GM12865 (cell line): ENCODE results near the gene GPR183.

Source experiments
- DNase-seq: peaks from one replicate; pipeline ENCODE4 v3.0.0; 2010; ENCODE audit warnings: low read depth
- H3K4me3 ChIP-seq: 2 replicates; pipeline ENCODE4 v1.5.1; 2011; ENCODE audit warnings: mild to moderate bottlenecking, low read depth, low read length, control low read depth
- TF ChIP-seq, protein P1 (sequence below): IDR thresholded peaks from 2 replicates; pipeline ENCODE4 v1.5.1; 2011; ENCODE audit warnings: low read length, control low read depth, low read depth, inconsistent platforms; ENCODE audit not compliant: insufficient read depth; ENCODE audit errors: missing control alignments

GPR183 gene

DNA sequence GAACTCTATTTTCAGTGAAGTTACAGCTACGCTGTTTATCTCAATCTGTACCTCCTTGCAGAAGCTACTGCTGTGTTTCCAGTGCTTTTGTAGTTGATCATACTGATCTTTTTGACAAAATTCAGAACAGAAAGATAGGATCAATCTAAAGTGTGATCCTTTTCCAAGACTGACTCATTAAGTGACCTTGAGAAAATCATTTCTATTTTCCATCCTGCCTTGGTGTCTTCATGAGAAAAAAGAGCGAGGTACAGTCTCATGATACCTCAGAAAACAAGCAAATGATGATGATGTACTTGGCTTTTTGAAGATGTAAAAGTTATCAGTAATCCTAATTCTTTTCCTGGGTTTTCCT, 46.0 kb upstream of the GPR183 start:
- no peak overlapping the region for H3K4me3 ChIP-seq
- DNase-seq = no peak
- TF ChIP-seq, protein P1, sequence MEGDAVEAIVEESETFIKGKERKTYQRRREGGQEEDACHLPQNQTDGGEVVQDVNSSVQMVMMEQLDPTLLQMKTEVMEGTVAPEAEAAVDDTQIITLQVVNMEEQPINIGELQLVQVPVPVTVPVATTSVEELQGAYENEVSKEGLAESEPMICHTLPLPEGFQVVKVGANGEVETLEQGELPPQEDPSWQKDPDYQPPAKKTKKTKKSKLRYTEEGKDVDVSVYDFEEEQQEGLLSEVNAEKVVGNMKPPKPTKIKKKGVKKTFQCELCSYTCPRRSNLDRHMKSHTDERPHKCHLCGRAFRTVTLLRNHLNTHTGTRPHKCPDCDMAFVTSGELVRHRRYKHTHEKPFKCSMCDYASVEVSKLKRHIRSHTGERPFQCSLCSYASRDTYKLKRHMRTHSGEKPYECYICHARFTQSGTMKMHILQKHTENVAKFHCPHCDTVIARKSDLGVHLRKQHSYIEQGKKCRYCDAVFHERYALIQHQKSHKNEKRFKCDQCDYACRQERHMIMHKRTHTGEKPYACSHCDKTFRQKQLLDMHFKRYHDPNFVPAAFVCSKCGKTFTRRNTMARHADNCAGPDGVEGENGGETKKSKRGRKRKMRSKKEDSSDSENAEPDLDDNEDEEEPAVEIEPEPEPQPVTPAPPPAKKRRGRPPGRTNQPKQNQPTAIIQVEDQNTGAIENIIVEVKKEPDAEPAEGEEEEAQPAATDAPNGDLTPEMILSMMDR = no peak

DNA sequence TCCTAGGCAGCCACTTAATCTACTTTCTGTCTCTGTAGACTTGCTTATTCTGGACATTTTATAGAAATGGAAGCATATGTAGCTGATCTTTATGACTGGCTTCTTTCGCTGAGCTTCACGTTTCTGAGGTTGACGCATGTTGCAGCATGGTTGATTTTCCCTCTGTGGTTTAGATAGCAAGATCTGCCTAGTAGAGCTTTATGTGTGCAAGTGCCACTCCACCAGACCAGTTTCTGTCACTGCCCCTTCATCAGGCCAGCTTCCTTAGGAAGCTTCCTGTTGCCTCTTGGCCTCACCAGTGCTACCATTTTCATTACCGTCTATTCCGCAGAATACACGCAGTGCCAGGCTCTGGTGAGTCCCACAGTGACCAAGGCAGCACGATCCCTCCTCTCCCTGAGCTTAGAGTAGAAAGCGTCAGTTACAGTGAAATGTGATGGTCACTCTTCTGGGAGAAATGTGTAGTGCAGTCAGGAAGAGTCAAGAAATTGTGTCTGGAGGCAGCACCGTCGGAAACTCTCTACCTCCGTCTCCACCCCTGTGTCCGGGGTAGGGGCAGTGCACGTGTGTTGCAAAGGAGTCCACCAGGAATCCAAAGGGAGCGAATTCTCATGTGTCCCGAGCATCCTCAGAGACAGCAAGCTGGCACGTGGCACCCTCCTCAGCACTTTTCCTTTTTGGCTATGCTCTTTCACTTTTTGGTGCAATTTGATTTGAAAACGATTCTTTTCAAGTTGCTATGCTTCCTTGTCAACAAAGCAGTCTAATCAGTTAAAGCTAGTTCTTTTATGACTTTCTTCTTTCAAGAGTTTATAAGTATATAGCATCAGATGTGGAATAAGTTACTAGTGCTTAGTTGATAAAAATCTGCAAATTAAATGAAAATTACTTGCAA, 45.4 kb upstream of the GPR183 start:
- TF ChIP-seq, protein P1 = no peak
- H3K4me3 ChIP-seq = no peak overlapping the region
- no peak for DNase-seq

DNA sequence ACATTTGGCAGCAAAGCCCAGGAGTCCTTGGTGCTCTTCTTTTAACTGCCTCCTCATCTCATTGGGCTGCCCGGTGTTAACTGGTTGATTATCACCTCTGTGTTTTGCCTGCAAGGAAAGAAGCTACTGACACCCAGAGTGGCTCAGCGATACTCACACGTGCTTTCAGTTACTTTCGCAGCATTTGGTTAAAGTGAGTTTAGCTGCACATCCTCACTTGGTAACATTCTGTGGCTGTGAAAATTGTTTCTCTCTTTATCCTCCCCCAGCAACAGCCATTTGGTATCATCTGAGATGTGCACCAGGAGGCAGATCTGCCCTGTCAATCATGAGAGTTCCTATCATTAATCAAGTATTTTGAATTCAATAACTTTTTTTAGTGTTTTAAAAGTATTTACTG, 44.6 kb upstream of the GPR183 start:
- no peak for DNase-seq
- TF ChIP-seq, protein P1 = no peak

DNA sequence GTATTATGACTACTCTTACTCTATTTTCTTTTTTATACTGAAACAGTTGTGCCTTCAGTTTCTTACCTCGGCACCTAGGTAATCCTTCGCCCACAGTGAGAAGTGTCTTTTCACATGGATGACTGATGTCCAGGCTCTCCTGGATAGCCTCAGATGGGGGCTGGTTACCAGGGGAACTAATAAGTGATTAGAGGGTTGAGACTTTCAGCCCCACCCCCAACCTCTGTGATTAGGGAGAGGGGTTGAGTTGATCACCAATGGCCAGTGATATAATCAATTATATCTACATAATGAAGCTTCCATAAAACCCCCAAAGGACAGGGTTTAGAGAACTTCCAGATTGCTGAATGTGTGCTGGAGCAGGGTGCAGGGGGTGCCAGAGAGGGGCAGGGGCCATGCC, 43.0 kb upstream of the GPR183 start:
- DNase-seq = no peak
- no peak overlapping the region for H3K4me3 ChIP-seq
- TF ChIP-seq, protein P1 = no peak

More for the DNA sequence above, 44.6 kb upstream of the GPR183 start:
- no peak overlapping the region for H3K4me3 ChIP-seq

DNA sequence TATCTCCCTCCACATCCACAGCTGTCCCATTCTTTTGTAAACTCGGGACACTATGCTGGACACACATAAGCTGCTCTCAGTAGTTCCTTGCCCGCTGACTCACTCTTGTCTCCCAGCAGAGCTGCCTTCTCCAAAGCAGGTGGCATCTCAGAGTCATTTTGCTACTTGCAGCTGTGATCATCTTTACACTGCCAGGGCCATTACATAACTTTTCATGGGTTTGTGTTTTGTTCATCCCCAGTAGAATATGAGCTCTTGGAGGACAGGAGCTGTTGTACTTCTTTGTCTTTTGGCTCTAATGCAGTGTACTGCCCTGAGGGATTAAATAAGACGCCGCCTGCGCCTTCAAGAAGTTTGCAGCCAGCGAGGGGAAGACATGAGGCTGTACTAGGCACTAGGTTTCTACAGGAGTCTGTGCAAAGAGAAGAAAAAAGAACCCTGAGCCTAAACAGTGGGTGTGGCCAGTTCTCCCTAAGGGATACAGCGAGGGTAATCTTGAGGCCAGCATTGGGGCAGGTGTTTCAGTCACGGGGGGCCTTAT, 40.8 kb upstream of the GPR183 start:
- no peak overlapping the region for H3K4me3 ChIP-seq
- TF ChIP-seq, protein P1 = no peak
- peak; percentile 66 for DNase-seq

DNA sequence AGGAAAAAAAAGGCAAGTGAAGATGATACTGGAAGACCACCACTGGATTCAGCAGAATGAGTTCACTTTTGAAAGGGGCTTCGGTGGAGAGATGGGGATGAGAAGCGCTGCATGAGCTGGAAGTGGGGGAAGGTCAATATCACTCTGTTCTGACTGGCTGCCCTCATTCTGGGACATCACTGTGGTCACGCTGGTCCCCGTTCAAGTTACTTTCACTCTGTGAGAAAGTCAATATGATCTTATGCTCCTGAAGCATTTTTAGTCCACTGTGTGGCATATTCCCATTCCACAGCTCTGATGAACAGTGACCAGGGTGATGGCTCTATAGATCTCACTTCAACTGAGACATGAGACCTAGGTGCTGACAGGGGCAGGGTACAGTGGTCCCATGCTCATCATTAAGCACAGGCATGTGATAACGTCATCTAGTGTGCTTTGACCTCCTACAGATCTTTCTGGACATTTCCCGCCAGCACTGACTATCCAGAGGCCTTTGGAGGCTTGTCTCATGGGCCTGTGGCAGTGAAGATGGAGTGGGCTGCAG, 40.2 kb upstream of the GPR183 start:
- no peak for DNase-seq
- H3K4me3 ChIP-seq = no peak overlapping the region

More for the DNA sequence above, 40.2 kb upstream of the GPR183 start:
- TF ChIP-seq, protein P1 = no peak
